ENCODE data around the gene MCFD2.

MCFD2 gene

DNA sequence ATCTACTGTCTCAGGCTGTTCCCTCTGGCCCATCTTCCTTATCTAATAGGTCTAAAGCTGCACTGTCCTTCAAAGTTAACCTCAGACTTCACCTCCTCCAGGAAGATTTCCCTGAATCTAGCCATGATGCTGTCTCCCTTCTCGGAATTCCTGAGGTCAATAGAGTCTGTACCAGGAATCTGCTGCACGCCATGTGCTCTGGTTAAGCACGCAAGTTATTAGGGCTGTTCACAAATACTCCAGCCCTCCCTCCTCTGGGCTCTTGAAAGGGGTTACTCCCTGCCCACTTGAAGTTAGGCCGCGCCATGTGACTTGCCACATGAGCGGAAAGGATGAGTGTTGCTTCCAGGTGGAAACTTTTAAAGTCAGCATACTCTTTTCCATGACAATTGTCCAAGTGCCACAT lies 43.6 kb downstream of the MCFD2 start:
- no peak for DNase-seq

DNA sequence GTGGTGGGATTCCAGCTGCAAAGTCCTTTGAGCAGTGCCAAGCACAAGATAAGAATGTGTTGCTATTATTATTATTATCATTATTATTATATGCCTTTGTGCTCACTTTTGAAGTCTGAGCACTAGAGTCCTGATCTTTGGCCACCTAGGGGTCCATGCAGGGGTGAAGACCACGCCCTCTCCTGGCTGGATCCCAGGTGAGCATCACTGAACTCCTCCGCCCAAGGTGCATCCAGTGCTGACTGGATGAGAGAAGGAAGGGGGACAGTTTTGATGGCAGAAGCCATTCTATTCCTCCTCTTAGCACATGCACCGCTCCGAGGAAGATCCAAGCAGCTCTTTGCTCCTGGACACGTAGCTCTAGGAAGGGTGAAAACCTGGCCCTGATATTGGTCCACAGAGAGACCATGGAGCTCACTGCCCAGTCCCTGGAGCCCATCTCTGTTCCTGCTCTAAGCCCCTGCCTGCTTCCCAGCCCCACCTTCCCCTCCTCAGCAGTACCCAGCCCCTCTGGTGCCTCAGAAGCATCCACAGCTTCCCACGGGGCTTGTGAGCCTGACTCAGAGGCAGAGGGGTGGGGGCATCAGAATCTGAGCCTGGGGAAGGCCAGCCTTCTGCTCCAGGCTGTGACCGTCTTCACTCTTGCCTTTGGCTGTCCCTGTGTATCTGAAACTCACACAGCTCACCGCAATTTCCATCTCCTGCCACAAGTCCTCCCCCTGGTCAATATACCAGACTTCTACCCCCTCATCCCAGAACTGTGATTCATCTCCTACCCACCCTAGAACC lies 45.4 kb downstream of the MCFD2 start:
- DNase-seq: no peak

DNA sequence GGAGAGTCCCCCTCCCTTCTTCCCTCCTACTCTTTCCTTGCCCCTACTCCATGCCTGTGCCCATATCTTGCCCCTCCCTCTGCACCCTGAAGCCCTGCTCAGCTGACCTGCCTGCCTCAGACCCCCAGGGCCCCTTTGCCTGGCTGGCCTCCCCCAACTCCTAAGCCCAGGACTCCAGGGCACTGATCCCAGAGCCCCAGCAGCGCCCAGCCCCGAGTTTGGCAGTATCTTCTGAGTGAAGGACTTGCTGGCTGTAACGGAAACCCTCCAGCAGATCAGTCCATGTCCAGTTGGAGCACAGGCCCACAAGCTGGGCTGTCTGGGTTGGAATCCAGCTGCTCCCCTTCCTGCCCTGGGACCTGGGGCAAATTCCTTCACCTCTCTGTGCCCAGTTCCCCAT lies 46.0 kb downstream of the MCFD2 start:
- no peak for DNase-seq

GRCh38 chr2:46866770-46867246 lies 48.8 kb downstream of the MCFD2 start:
- no peak for DNase-seq

GRCh38 chr2:46865181-46865970 lies 50.2 kb downstream of the MCFD2 start:
- DNase-seq: no peak

DNA sequence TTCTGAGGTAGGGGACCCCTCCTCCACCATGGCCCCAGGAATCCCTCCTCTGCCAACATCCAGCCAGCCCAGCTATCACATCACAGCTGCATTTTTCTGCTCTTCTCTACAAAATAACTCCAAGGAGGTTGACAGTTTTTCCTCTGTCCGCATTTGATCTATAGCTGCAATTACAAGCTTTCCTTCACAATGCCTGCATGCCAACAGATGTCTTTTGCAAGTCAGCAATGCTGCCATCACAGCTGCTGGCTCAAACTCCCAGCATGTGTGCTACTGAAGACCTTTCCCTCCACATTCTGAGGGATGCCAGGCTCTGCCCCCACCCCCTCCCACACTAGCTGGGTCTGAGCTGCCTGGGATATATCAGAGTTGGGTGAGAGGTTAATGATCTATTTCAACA lies 51.7 kb downstream of the MCFD2 start:
- DNase-seq: no peak

DNA sequence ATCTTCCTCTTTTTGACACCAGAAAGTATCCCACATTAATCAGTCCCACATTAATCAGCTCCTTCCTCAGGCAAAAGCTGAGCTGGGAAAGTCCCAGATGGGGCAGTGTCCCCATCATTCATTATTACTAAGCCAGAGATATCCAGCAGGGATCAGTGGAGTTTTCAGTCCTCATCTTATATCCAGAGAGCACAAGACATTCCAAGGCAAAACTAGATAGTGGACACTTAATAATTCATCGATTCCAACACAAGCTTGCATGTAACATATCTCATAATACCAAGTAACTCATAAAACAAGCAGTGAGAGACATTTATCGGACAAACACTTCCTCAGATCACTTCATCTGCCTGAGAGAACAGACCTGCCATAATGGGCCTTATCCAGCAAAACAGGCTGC lies 53.1 kb downstream of the MCFD2 start:
- DNase-seq: no peak

DNA sequence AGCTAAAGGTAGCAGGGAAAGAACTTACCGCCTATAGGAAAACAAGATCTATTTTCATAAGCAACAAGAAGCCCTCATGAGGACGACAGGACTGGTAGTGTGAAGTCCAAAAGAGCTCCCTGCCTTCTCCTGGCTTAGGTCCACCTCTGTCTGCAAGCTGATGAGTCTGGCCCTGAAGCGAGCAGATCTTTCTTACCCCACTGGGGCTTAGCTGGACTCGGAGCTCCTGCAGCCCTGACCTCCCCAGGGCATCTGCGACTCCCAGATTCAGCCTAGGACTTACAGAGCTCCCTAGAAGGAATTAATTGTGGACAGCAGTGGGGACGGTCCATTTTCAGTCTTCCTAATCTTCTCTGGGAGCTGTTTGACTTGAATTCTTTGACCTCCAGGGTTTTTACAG lies 53.7 kb downstream of the MCFD2 start:
- DNase-seq: no peak

DNA sequence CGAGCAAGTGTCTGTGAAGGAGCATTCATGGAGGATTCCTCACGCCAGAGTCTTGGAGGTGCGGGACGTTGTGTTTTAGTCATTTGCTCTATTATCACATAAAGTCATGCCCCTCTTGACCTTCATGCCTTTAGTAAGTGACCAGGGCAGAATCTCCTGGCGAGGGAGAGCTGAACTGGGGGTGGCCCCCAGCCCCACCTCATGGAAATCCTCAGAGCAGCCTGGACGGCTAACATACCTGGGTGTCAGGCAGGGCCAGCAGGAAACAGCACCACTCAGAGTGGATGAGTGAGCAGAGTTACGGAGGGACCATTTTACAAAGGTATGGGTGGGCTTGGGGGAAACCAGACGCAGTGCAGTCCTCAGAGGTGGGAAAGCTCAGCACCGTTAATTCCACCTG lies 56.1 kb downstream of the MCFD2 start:
- no peak for DNase-seq

GRCh38 chr2:46858702-46859090 lies 56.9 kb downstream of the MCFD2 start:
- no peak for DNase-seq

DNA sequence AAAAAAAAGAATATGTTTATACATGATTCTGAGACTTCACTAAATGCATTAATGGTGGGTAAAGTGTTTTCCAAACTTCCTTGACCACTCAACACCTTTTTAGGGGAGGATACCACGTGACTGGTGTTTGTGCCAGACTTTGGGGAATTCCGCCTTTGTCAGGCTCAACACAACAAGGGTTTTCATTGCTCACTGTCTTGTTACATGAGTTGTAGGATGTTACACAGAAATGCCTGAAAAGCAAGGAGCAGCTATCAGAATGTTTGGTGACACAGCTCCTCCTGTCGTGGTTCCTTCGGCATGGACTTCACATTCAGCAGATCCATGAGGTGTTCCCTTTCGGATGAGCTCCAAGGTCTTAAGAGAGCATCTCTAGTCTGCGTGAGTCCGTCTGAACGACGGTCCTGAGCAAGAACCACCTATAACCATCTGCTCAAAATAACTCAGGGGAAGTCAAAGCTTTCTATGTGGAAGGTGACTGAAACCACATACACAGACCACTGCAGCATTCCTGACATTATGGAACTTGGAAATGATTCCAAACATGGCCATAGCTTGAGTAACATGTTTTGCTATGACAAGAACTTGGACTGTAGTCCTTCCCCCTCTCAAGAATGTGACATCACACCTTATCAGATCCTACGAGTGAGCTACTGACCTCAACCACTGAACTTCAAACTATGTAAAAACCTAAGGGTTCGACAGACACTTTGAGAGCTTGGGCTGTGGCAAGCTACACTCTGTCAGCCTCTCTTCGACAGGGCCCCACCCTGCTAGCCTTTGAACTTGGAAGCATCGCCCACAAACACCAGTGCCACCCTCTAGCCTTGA lies 57.5 kb downstream of the MCFD2 start:
- DNase-seq: peak; percentile 49

GRCh38 chr2:46856336-46856735 lies 59.3 kb downstream of the MCFD2 start:
- no peak for DNase-seq

- no peak for DNase-seq
These were observed 59.8 kb downstream of the MCFD2 start for GRCh38 chr2:46855805-46856204.

DNA sequence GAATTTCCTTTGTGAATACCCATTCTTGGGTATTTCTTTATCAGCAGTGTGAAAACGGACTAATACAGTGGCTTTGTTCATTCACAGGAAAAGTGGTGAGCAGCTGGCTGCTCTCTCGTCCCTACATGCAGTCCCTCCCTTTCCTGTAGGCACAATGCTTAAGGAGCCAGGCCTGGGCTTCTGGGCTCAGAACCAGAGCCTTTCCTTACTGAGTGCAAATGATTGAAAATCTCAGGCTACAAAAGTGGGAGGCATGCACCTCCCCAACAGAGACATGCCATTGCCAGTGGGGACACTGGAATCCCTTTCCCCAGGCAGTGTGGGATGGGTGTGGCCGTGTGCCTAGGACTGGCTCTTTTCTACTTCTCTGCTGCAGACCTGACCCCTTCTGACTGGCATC lies 61.3 kb downstream of the MCFD2 start:
- no peak for DNase-seq

DNA sequence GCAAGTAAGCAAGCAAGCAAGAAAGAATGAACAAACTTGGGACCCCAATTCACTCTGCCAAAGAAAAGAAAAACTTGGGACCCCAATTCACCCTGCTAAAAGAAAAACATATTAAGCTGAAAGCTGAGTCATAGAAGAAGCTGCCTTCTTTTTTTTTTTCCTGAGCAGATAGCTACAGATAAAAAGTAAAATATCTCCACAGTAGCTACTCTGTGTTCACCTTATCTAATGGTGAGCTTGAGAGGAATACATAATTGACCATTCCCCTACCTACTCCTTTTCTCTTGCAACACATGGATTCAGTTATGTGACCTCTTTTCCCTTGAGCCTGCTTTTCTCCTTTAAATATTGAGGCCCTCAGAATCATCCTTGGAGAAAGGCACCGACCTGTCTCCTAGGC lies 63.0 kb downstream of the MCFD2 start:
- no peak for DNase-seq

DNA sequence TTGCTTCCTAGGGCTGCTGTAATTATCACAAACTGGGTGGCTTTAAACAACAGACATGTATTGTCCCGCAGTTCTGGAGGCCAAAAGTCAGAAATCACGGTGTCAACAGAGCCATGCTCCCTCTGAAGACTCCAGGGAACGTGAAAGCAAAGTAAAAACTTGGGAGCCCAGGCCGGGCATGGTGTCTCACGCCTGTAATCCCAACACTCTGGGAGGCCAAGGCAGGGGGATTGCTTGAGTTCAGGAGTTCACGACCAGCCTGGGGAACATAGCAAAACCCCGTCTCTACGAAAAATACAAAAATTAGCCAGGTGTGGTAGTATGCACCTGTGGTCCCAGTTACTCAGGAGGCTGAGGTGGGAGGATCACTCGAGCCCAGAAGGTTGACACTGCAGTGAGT lies 63.5 kb downstream of the MCFD2 start:
- DNase-seq: no peak
